Measurements from ENCODE around the gene SUZ12. TPM values are rescaled to one million over a fixed set of nuclear protein-coding genes. Genes with fewer than 3 reads are reported as not detected.
"Not testable (repeated sequence)": the region's sequence is repeated elsewhere in the genome, so short reads cannot be mapped to it uniquely, and the experiment has no call there.

The SUZ12 gene
- total RNA-seq, 6 experiments from 2014 or later = 22.7 to 30.6 (median 26.4) TPM

DNA sequence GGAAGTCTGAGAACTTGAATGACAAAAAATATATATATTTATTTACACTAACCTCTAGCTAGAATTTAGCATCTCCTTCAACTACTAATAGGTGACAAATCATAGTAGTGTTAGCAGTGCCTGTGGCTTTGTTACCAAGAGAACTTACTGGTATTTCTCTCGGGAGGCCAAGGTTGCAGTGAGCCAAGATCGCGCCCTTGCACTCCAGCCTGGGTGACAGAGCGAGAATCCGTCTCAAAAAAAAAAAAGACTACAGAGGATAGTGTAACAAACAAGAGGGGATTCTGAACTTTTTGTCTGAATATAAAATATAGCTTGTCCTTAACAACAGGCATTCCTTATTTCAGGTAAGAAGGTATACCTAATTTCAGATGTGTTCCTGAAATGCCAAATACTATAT lies 1.3 kb upstream of the SUZ12 start:
- H3K4me1 Mint-ChIP-seq (ENCODE audit: low read depth) = peaks cover 11% of the 10 kb centered on the region
- no peaks in the 10 kb centered on the region; the same call in 1 of the 2 replicates for H3K27me3 Mint-ChIP-seq (ENCODE audit: insufficient read depth)
- no peak for DNase-seq
- TF ChIP-seq, protein P1, sequence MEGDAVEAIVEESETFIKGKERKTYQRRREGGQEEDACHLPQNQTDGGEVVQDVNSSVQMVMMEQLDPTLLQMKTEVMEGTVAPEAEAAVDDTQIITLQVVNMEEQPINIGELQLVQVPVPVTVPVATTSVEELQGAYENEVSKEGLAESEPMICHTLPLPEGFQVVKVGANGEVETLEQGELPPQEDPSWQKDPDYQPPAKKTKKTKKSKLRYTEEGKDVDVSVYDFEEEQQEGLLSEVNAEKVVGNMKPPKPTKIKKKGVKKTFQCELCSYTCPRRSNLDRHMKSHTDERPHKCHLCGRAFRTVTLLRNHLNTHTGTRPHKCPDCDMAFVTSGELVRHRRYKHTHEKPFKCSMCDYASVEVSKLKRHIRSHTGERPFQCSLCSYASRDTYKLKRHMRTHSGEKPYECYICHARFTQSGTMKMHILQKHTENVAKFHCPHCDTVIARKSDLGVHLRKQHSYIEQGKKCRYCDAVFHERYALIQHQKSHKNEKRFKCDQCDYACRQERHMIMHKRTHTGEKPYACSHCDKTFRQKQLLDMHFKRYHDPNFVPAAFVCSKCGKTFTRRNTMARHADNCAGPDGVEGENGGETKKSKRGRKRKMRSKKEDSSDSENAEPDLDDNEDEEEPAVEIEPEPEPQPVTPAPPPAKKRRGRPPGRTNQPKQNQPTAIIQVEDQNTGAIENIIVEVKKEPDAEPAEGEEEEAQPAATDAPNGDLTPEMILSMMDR (IDR thresholded peaks at IDR 0.05) = no peak
- no peaks in the 10 kb centered on the region for H3K9me3 Mint-ChIP-seq
- H3K27ac Mint-ChIP-seq = no peak overlapping the region
- peaks cover 4% of the 10 kb centered on the region; the same call in 1 of the 2 replicates for H3K36me3 Mint-ChIP-seq (ENCODE audit: low read depth)
- no peak overlapping the region; the same call in 1 of the 2 replicates for H3K4me3 Mint-ChIP-seq

DNA sequence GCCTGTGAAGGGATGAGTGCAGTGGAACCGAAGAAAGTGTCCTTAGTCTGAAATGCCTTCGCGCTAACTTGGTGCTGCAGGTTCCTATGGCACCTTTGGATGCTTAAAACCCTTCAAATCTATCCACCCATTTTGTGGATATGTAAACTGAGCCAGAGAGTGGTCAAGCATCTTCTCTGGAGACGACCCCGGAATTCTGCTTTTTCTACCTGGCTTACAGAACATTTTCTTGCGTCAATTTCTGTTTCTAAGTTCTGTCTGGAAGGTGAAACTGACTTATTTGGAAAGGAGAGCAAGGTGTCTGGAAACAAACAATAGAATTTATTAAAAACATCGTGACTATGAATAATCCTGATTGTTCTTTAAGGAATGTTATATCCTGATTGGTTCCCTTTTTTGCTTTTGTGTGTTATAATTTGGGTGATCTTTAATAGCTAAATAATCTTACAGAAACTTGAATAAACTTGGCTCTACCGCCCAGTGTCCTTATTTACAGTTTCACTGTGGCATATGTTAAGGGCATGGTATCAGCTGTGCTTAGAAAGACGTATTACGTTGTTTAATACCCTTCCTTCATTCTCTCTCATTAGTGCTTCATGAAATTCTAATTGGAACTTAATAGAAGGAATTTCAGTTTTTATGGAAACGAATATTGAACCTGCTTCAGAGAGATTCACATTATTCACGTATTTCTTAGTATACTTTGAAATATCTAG lies 1.3 kb downstream of the SUZ12 start:
- H3K27ac Mint-ChIP-seq = peak overlapping the region; percentile 65
- DNase-seq; H3K27me3 Mint-ChIP-seq (ENCODE audit: insufficient read depth); H3K9me3 Mint-ChIP-seq; H3K36me3 Mint-ChIP-seq (ENCODE audit: low read depth): not testable (repeated sequence)
- H3K4me3 Mint-ChIP-seq = peak overlapping the region; percentile 92
- peaks cover 11% of the 10 kb centered on the region for H3K4me1 Mint-ChIP-seq (ENCODE audit: low read depth)

DNA sequence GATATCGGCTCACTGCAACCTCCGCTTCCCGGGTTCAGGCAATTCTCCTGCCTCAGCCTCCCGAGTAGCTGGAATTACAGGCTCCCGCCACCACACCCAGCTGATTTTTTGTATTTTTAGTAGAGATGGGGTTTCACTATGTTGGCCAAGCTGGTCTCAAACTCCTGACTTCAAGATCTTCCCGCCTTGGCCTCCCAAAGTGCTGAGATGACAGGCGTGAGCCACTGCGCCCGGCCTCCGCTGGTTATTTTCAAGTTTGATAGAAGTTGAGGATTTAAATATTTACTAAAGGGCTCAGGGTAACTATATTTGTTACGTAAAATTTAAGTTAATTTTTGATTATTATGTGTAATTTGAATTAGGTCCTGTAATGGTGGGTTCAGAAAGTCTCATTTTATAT lies 5.1 kb downstream of the SUZ12 start:
- H3K9me3 Mint-ChIP-seq; H3K36me3 Mint-ChIP-seq (ENCODE audit: low read depth); H3K27ac Mint-ChIP-seq; H3K27me3 Mint-ChIP-seq (ENCODE audit: insufficient read depth); H3K4me3 Mint-ChIP-seq; DNase-seq: not testable (repeated sequence)
- peaks cover 11% of the 10 kb centered on the region for H3K4me1 Mint-ChIP-seq (ENCODE audit: low read depth)

DNA sequence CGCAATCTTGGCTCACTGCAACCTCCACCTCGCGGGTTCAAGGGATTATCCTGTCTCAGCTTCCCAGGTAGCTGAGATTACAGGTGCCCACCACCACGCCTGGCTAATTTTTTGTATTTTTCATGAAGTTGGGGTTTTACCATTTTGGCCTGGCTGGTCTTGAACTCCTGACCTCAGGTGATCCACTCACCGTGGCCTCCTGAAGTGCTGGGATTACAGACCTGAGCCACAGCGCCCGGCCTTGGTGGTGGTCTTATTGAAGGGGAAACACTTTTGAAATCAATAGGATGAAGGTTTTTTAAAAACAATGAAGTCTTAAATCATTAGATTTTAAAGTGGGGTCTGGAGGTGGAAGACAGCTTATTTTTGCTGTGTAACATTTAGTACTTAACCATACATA lies 5.6 kb downstream of the SUZ12 start:
- H3K9me3 Mint-ChIP-seq; H3K4me3 Mint-ChIP-seq; DNase-seq; H3K36me3 Mint-ChIP-seq (ENCODE audit: low read depth); H3K27ac Mint-ChIP-seq; H3K27me3 Mint-ChIP-seq (ENCODE audit: insufficient read depth): not testable (repeated sequence)
- peaks cover 11% of the 10 kb centered on the region for H3K4me1 Mint-ChIP-seq (ENCODE audit: low read depth)

DNA sequence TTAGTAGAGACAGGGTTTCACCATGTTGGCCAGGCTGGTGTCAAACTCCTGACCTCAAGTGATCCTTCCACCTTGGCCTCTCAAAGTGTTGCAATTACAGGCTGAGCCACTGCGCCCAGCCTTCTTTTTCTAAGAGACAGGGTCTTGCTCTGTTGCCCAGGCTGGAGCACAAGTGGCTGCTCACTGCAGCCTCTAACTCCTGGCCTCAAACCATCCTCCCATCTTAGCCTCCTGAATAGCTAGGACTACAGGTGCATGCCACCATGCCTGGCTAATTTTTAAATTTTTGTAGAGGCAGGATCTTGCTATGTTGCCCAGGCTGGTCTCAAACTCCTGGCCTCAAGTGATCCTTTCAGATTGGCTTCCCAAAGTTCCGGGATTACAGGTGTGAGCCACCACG lies 15.1 kb downstream of the SUZ12 start:
- H3K27ac Mint-ChIP-seq; H3K4me3 Mint-ChIP-seq; DNase-seq; H3K4me1 Mint-ChIP-seq (ENCODE audit: low read depth); H3K27me3 Mint-ChIP-seq (ENCODE audit: insufficient read depth); H3K9me3 Mint-ChIP-seq: not testable (repeated sequence)
- peaks cover 19% of the 10 kb centered on the region; the same call in 1 of the 2 replicates for H3K36me3 Mint-ChIP-seq (ENCODE audit: low read depth)

DNA sequence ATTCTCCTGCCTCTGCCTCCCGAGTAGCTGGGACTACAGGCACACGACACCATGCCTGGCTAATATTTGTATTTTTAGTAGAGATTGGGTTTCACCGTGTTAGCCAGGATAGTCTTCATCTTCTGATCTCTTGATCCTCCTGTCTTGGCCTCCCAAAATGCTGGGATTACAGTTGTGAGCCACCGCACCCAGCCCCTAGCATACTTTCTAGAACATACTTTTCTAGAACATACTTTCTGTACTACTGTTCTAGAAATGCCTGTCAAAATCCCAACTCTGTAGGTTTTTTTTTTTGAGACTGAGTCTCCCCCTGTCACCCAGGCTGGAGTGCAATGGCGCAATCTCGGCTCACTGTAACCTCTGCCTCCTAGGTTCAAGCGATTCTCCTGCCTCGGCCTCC lies 27.3 kb downstream of the SUZ12 start:
- not testable (repeated sequence) for H3K9me3 Mint-ChIP-seq; DNase-seq; H3K4me3 Mint-ChIP-seq; H3K27me3 Mint-ChIP-seq (ENCODE audit: insufficient read depth); H3K4me1 Mint-ChIP-seq (ENCODE audit: low read depth); H3K36me3 Mint-ChIP-seq (ENCODE audit: low read depth); H3K27ac Mint-ChIP-seq

DNA sequence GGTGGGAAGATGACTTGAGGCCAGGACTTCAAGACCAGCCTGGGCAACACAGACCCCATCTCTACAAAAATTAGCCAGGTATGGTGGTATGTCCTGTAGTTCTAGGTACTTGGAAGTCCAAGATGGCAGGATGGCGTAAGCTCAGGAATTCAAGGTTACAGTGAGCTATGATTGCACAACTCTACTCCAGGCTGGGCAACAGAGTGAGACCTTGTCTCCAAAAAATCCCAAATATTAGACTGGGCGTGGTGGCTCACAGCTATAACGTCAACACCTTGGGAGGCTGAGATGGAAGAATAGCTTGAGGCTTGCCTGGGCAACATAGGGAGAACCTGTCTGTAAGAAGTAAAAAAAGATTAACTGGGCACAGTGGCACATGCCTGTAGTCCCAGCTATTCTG lies 30.8 kb downstream of the SUZ12 start:
- H3K36me3 Mint-ChIP-seq (ENCODE audit: low read depth) = peaks cover 4% of the 10 kb centered on the region

DNA sequence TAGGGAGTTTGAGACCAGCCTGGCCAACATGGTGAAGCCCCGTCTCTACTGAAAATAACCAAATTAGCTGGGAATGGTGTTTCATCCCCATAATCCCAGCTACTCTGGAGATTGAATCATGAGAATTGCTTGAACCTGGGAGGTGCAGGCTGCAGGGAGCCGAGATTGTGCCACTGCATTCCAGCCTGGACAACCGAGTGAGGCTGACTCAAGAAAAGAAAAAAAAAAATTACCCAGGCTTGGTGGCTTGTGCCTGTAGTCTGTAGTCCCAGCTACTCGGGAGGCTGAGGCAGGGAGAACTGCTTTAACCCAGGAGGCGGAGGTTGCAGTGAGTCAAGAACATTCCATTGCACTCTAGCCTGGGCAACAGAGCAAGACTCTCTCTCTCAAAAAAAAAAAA lies 33.6 kb downstream of the SUZ12 start:
- not testable (repeated sequence) for H3K4me3 Mint-ChIP-seq; H3K36me3 Mint-ChIP-seq (ENCODE audit: low read depth); H3K27ac Mint-ChIP-seq; DNase-seq; H3K27me3 Mint-ChIP-seq (ENCODE audit: insufficient read depth); H3K9me3 Mint-ChIP-seq
- peaks cover 19% of the 10 kb centered on the region for H3K4me1 Mint-ChIP-seq (ENCODE audit: low read depth)

More for the DNA sequence above, 30.8 kb downstream of the SUZ12 start:
- TF ChIP-seq, protein P1 (IDR thresholded peaks at IDR 0.05) = no peak
- H3K27me3 Mint-ChIP-seq (ENCODE audit: insufficient read depth) = no peaks in the 10 kb centered on the region
- no peaks in the 10 kb centered on the region for H3K9me3 Mint-ChIP-seq
- H3K4me1 Mint-ChIP-seq (ENCODE audit: low read depth) = no peaks in the 10 kb centered on the region
- no peak overlapping the region for H3K4me3 Mint-ChIP-seq
- no peak for DNase-seq
- H3K27ac Mint-ChIP-seq = no peak overlapping the region

DNA sequence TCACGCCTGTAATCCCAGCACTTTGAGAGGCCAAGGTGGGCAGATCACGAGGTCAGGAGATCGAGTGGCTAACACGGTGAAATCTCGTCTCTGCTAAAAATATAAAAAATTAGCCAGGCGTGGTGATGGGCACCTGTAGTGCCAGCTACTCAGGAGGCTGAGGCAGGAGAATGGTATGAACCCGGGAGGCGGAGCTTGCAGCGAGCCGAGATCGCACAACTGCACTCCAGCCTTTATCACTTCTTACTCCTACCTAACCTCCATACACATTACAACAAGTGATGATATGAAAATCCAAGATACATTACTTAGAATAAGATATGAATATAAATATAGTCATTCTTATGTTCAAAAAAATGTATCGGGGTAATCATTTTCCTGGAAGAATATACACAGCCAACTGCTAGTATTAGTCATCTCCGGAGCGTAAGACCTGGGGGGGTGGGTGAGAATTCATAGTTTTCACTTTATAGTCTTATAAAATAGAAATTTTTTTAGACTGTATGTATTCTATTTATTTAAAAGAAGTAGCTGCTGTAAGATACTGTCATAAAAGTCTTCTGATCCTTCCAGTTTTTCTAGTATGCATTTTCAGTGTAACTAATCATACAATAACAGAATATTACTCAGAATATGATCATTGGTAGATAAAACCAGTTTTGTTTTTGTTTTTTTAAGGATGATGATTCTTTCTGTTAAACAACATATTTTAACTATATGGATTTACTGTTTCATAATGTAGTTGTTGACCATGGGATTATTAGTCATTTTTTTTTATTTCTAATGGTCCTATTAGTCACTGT lies 37.7 kb downstream of the SUZ12 start:
- DNase-seq = peak; percentile 28
- H3K4me1 Mint-ChIP-seq (ENCODE audit: low read depth) = peaks cover 25% of the 10 kb centered on the region

DNA sequence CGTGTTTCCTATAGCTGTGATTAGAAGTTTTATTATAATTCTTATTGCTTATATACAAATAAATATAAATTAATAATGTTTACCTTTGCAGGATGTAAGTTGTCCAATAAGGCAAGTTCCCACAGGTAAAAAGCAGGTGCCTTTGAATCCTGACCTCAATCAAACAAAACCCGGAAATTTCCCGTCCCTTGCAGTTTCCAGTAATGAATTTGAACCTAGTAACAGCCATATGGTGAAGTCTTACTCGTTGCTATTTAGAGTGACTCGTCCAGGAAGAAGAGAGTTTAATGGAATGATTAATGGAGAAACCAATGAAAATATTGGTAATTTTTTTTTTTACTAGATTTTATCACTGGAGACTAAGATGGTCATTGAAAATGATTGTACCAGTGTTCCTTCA lies 38.6 kb downstream of the SUZ12 start:
- not testable (repeated sequence) for H3K27me3 Mint-ChIP-seq (ENCODE audit: insufficient read depth); H3K4me3 Mint-ChIP-seq; H3K9me3 Mint-ChIP-seq; H3K27ac Mint-ChIP-seq
- Mint-ChIP-seq H3K36me3 (ENCODE audit: low read depth) (peaks cover 11% of the 10 kb centered on the region), H3K4me1 (ENCODE audit: low read depth) (peaks cover 25% of the 10 kb centered on the region)
- peak; percentile 27 for DNase-seq

More for the DNA sequence above, 37.7 kb downstream of the SUZ12 start:
- not testable (repeated sequence) for H3K9me3 Mint-ChIP-seq; H3K4me3 Mint-ChIP-seq; H3K27me3 Mint-ChIP-seq (ENCODE audit: insufficient read depth)
- Mint-ChIP-seq H3K36me3 (ENCODE audit: low read depth) (peaks cover 11% of the 10 kb centered on the region), H3K27ac (peak overlapping the region; percentile 46)

DNA sequence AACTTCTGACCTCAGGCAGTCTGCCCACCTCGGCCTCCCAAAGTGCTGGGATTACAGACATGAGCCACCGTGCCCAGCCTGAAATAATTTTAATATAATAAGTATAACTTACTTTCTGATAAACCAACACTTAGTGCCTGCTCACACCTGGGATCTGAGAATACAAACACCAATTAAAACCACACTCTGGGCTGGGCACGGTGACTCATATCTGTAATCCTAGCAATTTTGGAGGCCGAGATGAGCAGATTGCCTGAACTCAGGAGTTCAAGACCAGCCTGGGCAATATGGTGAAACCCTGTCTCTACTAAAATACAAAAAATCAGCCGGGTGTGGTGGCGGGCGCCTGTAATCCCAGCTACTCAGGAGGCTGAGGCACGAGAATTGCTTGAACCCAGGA lies 55.0 kb downstream of the SUZ12 start:
- H3K4me3 Mint-ChIP-seq; H3K4me1 Mint-ChIP-seq (ENCODE audit: low read depth); H3K27me3 Mint-ChIP-seq (ENCODE audit: insufficient read depth); H3K27ac Mint-ChIP-seq; H3K9me3 Mint-ChIP-seq; DNase-seq: not testable (repeated sequence)
- peaks cover 27% of the 10 kb centered on the region; the same call in 1 of the 2 replicates for H3K36me3 Mint-ChIP-seq (ENCODE audit: low read depth)
